Panc1 (cell line): ENCODE data around the gene TBXA2R.

Experiments used
- CTCF ChIP-seq: fragments of 450-650 bp; IDR thresholded peaks from 2 replicates; pipeline ENCODE4 v1.5.1; 2017; ENCODE audit warnings: mild to moderate bottlenecking
- POLR2AphosphoS5 ChIP-seq: IDR thresholded peaks from 2 replicates; pipeline ENCODE4 v1.6.1; 2012; ENCODE audit warnings: mild to moderate bottlenecking, low read depth, low read length, moderate library complexity

GRCh38 chr19:3575260-3575741 lies 31.4 kb downstream of the TBXA2R start:
- TF ChIP-seq CTCF = peak; percentile 75; the same call in 1 of the 2 replicates
- no peak for TF ChIP-seq POLR2AphosphoS5
